ENCODE measurements around the gene CHFR. TPM values are rescaled to one million over a fixed set of nuclear protein-coding genes. Genes with fewer than 3 reads are reported as not detected.

CHFR gene, protein sequence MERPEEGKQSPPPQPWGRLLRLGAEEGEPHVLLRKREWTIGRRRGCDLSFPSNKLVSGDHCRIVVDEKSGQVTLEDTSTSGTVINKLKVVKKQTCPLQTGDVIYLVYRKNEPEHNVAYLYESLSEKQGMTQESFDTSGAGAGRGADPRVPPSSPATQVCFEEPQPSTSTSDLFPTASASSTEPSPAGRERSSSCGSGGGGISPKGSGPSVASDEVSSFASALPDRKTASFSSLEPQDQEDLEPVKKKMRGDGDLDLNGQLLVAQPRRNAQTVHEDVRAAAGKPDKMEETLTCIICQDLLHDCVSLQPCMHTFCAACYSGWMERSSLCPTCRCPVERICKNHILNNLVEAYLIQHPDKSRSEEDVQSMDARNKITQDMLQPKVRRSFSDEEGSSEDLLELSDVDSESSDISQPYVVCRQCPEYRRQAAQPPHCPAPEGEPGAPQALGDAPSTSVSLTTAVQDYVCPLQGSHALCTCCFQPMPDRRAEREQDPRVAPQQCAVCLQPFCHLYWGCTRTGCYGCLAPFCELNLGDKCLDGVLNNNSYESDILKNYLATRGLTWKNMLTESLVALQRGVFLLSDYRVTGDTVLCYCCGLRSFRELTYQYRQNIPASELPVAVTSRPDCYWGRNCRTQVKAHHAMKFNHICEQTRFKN
- 40.6 TPM for total RNA-seq

DNA sequence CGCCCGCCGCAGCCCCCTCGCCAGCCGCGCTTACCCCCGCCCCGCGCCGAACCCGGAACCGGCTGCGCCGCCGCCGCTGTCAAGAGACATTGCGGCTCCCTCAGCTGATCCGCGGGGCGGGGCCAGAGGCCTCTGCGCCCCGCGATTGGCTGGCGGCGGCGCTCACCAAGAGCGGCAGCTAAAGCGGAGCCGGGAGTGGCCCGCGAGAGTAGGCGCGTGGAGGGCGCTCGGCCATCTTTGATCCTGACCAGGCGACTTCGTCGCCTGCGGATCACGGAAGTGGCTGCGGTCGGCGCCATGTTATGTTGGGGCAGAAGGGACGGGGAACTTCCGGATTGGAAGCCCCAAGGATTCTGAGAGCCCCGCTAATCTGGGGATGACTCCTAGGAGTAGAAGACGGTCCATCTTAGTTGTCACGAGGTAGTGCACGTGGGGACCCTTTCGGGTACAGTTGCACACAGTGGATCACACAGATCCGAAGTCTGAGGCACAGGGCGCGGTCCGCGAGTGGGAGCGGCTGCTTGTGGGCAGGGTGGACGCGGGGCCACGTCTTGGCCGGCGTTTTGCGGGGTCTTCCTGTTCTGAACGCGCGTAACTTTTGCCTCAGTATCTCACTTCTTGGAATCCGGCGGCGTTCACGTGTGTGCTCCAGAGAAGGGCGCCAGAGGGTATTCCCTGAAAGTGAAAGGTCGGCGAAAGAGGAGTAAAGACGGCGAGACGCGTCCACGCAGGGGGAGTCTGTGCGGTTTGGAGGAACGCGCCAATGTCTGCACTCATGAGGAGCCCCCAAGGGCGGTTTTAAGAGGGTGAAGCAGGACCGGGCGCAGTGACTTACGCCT is at the start of gene CHFR:
Gene CHFR (minus strand): TSS at position 93 of the 839 bp plus-strand sequence. CDS start 277 bp downstream, outside the sequence.

DNA sequence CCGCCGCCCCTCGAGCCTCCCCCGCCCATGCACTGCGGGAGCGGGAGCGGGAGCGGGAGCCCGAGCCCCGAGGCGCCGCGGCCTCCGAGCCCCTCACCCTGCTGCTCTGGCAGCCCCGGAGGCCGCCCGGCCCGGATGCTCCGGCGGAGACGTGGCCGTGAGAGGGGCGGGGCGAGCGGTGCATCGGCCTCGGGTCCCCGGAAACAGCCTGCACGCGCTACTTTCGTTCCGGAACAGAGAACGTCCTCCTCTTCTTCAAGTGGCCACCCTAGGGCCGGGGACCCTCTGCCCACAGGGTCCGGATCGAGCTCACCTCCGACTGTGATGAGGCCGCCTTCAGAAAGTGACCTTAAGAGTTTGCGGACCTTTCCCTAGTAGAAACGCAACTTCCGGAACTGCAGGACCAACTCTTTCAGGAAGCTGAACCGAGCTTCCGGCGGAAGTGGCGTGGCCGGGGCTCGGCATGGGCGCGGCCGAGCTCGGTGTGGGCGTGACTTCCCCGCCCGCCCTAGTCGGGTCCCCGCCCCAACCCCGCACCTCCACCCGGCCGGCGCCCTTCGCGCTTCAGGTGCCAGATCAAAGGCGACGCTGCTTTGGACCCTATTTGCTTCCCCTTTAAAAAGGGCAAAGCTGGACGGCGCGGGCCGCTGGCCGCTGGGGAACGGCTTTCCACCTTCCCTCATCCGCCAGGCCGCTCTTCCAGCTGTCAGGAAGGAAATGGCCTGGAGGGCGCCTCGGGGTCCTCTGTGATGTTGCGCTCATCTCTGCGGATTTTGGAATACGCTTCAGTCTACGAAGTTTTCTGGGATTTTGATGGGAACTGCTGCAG is 58.5 kb downstream of the CHFR start, which contains the start of gene GOLGA3:
Gene GOLGA3 (minus strand): TSS at position 164 of the 829 bp plus-strand sequence. CDS start 6,741 bp downstream, outside the sequence.

Other genes with a start within 250 kb of the CHFR start
- 21.9 TPM for gene POLE, start 200.3 kb downstream of the CHFR start, total RNA-seq
- gene PXMP2, start 200.0 kb downstream of the CHFR start, total RNA-seq, result 28.4 TPM
- 33.2 TPM for gene PGAM5, start 176.8 kb downstream of the CHFR start, total RNA-seq
- 43.4 TPM for gene ANKLE2, start 125.8 kb downstream of the CHFR start, total RNA-seq
- 54.7 TPM for gene GOLGA3, start 58.7 kb downstream of the CHFR start, total RNA-seq
- gene ZNF605, start 68.7 kb upstream of the CHFR start, total RNA-seq, result 22.4 TPM
- 17.8 TPM for gene ZNF26, start 98.8 kb upstream of the CHFR start, total RNA-seq
- gene ZNF84, start 149.9 kb upstream of the CHFR start, total RNA-seq, result 97.1 TPM
- 36.4 TPM for gene ZNF140, start 193.3 kb upstream of the CHFR start, total RNA-seq
- gene ZNF891, start 242.7 kb upstream of the CHFR start, total RNA-seq, result 9.5 TPM
- 36.0 TPM for gene ZNF10, start 243.0 kb upstream of the CHFR start, total RNA-seq